Activated CD4-positive, alpha-beta T cell treated with anti-CD3 and anti-CD28 coated beads for 36 hours (primary cell): Measurements from ENCODE around the gene PRRG4. TPM values are rescaled to one million over a fixed set of nuclear protein-coding genes. Genes with fewer than 3 reads are reported as not detected.
"Not testable (repeated sequence)": the region's sequence is repeated elsewhere in the genome, so short reads cannot be mapped to it uniquely, and the experiment has no call there.

Experiments
- ATAC-seq: fragments of 200-7000 bp; cut with Tn5 transposase; one replicate; pipeline ENCODE4 v1.10.0; 2021; ENCODE audit warnings: mild to moderate bottlenecking, moderate library complexity
- CTCF ChIA-PET: fragments of 350-600 bp; sonication (Branson Sonifier 250); formaldehyde crosslinking; loops from one replicate; lab custom pipeline; 2021; ENCODE audit warnings: antibody characterized with exemption; lab: Charles Lee
- POLR2A ChIA-PET: fragments of 350-600 bp; sonication (Branson Sonifier 250); formaldehyde crosslinking; loops from one replicate; lab custom pipeline; 2021; ENCODE audit warnings: antibody characterized with exemption, inconsistent platforms; lab: Charles Lee
- DNase-seq: peaks from one replicate; pipeline ENCODE4 v3.0.0-alpha.2; 2020
- H3K27ac Mint-ChIP-seq: one replicate; pipeline ENCODE4 v1.8.0; 2021; ENCODE audit warnings: mixed read lengths
- H3K27me3 Mint-ChIP-seq: one replicate; pipeline ENCODE4 v1.8.0; 2021; ENCODE audit warnings: mixed read lengths
- H3K36me3 Mint-ChIP-seq: one replicate; pipeline ENCODE4 v1.8.0; 2021; ENCODE audit warnings: low read depth, mixed read lengths
- H3K4me1 Mint-ChIP-seq: one replicate; pipeline ENCODE4 v1.8.0; 2021; ENCODE audit warnings: mixed read lengths
- H3K4me3 Mint-ChIP-seq: one replicate; pipeline ENCODE4 v1.8.0; 2021; ENCODE audit warnings: mild to moderate bottlenecking, moderate library complexity, mixed read lengths
- H3K9me3 Mint-ChIP-seq: one replicate; pipeline ENCODE4 v1.8.0; 2021; ENCODE audit warnings: low read depth, mixed read lengths
- intact Hi-C, 2 experiments: fragments of 100-400 bp; cut with DNase I in 1 of 2; cut with micrococcal nuclease in 1 of 2; formaldehyde crosslinking; loops; one replicate each; pipeline versions ENCODE4 v1.14.2 to v1.15.1; 2022 to 2024; cut with DNase I, micrococcal nuclease
- total RNA-seq, 2 experiments: library from RNA; stranded (reverse); gene quantifications; one replicate each; pipeline ENCODE4 v1.2.3, GENCODE V29; 2021

The PRRG4 gene
- total RNA-seq, 2 experiments from 2014 or later = 0.18 to 0.23 TPM

DNA sequence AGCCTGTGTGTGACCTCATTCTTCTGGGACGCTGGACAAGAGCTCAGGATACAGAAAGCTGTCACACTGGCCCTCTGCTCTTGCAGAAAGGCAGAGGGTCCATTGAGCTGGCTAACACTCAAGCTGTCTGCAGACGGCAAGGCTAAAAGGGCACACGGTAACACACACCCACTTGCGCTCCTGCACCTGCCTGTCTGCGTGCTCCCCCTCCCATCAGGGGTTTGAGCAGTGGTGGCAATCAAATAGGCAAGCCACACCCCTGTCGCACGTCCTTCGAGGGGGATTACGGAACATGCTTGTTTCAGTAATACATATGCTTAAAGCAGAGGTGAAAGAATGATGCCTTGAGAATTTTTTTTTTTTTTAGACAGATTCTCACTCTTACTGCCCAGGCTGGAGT lies 55.8 kb downstream of the PRRG4 start:
- ATAC-seq = no peak
- H3K4me1 Mint-ChIP-seq = no peaks in the 10 kb centered on the region

DNA sequence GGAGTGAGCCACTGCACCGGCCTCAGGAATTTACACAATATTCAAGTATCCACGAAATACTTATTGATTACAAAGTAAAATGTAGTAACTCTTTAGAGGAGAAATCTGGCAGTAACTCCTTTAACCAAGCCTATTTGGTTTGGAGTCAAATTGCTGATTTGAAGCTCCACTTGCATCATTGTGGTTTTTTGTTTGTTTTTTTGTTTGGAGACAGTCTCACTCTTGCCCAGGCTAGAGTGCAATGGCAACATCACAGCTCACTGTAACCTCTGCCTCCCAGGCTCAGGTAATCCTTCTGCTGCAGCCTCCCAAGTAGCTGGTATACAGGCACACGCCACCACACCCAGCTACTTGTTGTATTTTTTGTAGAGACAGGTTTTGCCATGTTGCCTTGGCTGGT lies 56.5 kb downstream of the PRRG4 start:
- CTCF ChIA-PET = interaction anchor here (0.6 to 1.3 kb wide), 4 partner anchors 9 to 70 kb away, joined by 3 to 4 read pairs (median 3); no protein-coding TSS in a partner anchor
- DNase-seq = no peak
- POLR2A ChIA-PET = no interaction called here
- no peaks in the 10 kb centered on the region for H3K27me3 Mint-ChIP-seq
- no peak overlapping the region for H3K27ac Mint-ChIP-seq
- no peak overlapping the region for H3K4me3 Mint-ChIP-seq
- intact Hi-C loops = no loop called here
- H3K9me3 Mint-ChIP-seq = no peaks in the 10 kb centered on the region
- ATAC-seq = no peak
- peaks cover under 1% of the 10 kb centered on the region for H3K4me1 Mint-ChIP-seq
- H3K36me3 Mint-ChIP-seq = no peaks in the 10 kb centered on the region

More for the DNA sequence above, 55.8 kb downstream of the PRRG4 start:
- no peaks in the 10 kb centered on the region for H3K36me3 Mint-ChIP-seq
- no peak overlapping the region for H3K4me3 Mint-ChIP-seq
- H3K9me3 Mint-ChIP-seq = no peaks in the 10 kb centered on the region
- H3K27ac Mint-ChIP-seq = no peak overlapping the region
- ChIA-PET CTCF (interaction anchor here (0.6 to 1.3 kb wide), 4 partner anchors 10 to 69 kb away, joined by 3 to 4 read pairs (median 3); no protein-coding TSS in a partner anchor), POLR2A (no interaction called here)
- intact Hi-C loops = no loop called here
- no peak for DNase-seq
- no peaks in the 10 kb centered on the region for H3K27me3 Mint-ChIP-seq

DNA sequence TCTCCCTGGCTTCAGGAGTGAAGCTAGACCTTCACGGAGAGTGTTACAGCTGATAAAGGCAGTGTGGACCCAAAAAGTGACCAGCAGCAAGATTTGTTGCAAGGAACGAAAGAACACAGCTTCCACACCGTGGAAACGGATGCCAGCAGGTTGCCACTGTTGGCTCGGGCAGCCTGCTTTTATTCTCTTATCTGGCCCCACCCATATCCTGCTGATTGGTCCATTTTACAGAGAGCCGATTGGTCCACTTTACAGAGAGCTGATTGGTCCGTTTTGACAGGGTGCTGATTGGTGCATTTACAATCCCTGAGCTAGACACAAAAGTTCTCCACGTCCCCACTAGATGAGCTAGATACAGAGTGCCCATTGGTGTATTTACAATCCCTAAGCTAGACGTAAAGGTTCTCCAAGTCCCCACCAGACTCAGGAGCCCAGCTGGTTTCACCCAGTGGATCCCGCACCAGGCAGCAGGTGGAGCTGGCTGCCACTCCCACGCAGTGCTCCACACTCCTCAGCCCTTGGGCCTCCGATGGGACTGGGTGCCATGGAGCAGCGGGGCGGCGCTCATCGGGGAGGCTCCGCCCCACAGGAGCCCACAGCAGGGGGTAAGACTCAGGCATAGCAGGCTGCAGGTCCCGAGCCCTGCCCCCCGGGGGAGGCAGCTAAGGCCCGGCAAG lies 58.1 kb downstream of the PRRG4 start:
- H3K9me3 Mint-ChIP-seq, H3K4me3 Mint-ChIP-seq, CTCF ChIA-PET, intact Hi-C loops, DNase-seq, H3K36me3 Mint-ChIP-seq, H3K27ac Mint-ChIP-seq, H3K27me3 Mint-ChIP-seq, ATAC-seq, POLR2A ChIA-PET: not testable (repeated sequence)
- peaks cover 11% of the 10 kb centered on the region for H3K4me1 Mint-ChIP-seq

DNA sequence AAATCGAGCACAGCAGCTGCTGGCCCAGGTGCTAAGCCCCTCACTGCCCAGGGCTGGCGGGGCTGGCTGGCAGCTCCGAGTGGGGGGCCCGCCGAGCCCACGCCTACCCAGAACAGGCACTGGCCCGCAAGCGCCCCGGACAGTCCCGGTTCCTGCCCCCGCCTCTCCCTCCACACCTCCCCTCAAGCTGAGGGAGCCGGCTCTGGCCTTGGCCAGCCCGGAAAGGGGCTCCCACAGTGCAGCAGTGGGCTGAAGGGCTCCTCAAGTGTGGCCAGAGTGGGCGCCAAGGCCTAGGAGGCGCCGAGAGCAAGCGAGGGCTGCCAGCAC lies 58.6 kb downstream of the PRRG4 start:
- CTCF ChIA-PET, H3K36me3 Mint-ChIP-seq, H3K4me3 Mint-ChIP-seq, intact Hi-C loops, POLR2A ChIA-PET, DNase-seq, H3K9me3 Mint-ChIP-seq, H3K27me3 Mint-ChIP-seq, H3K27ac Mint-ChIP-seq, ATAC-seq: not testable (repeated sequence)
- peaks cover 11% of the 10 kb centered on the region for H3K4me1 Mint-ChIP-seq

DNA sequence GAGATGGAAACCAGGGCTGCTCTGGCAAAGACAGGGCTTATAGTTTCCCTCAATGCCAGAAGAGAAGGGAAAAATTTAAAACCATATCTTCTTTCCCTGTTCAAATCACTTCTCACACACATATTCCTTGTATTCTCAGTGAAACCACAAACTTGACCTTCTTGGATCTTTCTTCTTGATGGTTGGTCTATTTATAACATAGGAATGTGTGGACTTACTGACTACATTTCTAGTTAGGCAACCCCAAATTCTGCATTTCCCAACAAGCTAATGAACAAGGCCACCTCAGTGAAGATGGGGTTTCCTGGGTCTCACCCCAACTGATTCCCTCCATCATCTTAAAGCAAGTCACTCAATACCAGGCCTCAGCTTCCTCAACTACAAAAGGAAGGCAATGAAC lies 59.1 kb downstream of the PRRG4 start:
- Mint-ChIP-seq H3K4me3 (no peak overlapping the region), H3K36me3 (no peaks in the 10 kb centered on the region), H3K27me3 (no peaks in the 10 kb centered on the region), H3K4me1 (peaks cover 11% of the 10 kb centered on the region), H3K27ac (no peak overlapping the region), H3K9me3 (no peaks in the 10 kb centered on the region)
- no peak for ATAC-seq
- intact Hi-C loops = no loop called here
- POLR2A ChIA-PET = interaction anchor here (0.6 kb wide), 1 partner anchor 15 kb away, joined by 8 read pairs; no protein-coding TSS in a partner anchor
- no peak for DNase-seq
- CTCF ChIA-PET = no interaction called here

DNA sequence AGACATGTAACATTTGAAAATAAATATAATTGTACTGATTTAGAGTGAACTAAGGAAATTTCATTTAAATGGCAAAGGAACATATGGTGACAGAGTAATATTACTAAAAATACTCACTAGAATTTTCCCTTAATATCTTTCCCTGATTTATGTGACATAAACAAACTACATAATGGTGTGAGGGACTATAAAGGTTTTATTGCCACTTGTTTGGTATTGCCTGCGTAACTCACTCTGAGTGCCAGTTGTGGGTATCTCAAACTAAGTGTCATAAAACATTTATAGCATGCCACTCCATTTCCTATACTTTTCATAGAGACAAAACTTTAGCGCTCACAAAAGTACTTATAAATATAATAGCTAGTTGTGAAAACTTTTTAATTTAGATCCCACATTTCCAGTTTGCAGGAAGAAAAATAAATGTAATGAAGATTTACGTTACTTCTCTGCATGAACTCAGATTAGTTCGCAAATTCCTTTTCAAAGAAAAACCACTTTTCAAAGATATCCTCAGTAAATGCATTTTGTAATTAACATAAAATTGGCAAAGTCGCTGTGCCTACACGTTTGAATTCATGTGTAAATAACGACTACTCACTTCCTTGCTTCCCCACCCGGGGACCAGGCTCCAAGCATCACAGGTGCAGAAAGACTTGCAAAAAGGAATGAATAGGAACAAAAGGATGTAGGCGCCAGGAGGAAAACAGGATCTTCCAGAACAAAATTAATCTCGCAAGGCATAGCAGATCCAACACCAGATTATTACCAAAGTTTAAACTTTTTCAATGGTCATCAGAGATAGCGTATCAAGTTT lies 61.3 kb downstream of the PRRG4 start:
- H3K36me3 Mint-ChIP-seq = peaks cover 5% of the 10 kb centered on the region
- peak overlapping the region; percentile 79 for H3K4me3 Mint-ChIP-seq
- DNase-seq (no peak), ATAC-seq (no peak)
- intact Hi-C loops = loop anchor here (5.0 kb wide), 2 partner anchors 171 to 1001 kb away; partner anchors contain the start of gene LMO2 (in 1 of the 2)
- ChIA-PET CTCF (no interaction called here), POLR2A (interaction anchor here (0.6 kb wide), 1 partner anchor 119 kb away, joined by 6 read pairs; no protein-coding TSS in a partner anchor)
- no peaks in the 10 kb centered on the region for H3K27me3 Mint-ChIP-seq
- no peaks in the 10 kb centered on the region for H3K9me3 Mint-ChIP-seq
- peaks cover 29% of the 10 kb centered on the region for H3K4me1 Mint-ChIP-seq
- H3K27ac Mint-ChIP-seq = no peak overlapping the region

DNA sequence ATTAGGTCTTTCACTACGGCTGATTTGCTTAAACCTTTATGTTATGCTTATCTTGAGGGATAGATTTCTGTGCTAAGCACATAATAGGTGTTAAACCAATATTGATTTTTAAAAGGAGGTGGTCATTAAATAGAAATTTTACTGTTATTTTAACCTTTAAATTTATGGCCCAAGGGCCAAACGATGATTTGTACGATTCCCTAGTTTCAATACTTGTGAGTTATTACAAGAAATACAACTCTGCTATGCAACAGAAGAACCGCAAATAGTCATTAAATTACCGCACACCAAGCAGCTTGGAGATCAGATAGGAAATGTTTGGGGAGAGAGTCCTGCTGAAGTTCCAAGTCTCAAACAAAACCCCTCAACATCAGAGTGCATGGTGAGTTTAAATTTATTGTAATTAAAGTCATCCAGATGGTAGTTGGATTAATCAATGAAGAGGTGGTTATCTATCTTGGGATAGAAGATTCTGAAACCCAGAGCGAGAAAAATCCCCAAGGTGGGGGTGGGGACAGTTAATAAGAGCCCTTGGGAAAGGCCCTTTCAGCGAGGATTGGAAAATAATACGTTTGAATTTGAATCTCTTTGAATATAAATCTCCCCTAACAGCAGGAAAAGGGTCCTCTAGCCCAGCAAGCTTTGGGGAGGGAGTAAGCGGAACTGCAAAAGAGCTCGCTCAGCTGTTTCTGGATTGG lies 62.1 kb downstream of the PRRG4 start:
- intact Hi-C loops = loop anchor here (1.0 to 5.0 kb wide), 11 partner anchors 63 to 1000 kb away; partner anchors contain the start of genes C11orf91 (in 1 of the 2), CSTF3 (in 1 of the 2), EIF3M (in 1 of the 2) and FBXO3 (in 1 of the 2)

DNA sequence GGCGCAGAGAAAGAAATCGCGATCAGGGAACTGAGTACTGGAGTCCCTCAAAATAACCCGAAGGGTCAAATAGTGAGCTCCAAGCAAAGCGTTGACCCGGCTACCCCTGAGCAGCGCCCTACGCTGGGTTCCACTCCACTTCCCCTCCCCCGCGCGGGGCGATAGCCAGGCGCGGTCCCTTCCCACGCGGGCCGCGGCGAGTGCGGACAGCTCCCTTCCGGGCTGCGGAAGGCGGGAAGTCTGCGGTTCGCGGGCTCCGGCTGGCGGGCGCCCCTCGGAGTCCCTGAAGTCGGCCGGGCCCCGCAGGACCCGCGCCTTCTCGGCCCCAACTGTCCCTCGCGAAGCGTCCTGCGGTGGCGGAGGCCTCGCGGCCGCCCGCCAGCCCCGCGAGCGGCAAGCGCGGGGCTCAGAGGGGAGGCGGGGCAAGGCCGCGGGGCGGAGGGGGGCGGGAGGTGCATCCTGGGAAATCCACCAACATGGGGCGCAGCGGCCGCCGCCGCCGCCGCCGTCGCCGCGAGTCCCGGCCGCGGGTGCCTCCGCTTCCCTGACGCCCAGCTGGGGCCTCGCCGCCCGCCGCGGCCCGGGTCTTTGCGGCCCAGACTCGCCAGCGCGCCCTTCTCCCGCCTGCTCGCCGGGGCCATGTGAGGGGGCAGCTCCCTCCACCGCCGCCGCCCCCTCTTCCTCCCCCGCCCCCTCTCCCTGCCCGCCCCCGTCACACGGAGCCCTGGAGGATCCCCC lies 62.8 kb downstream of the PRRG4 start, which contains the start of gene QSER1:
QSER1 (plus strand) TSS at position 457 of the 738 bp plus-strand sequence. CDS start 315 bp downstream, outside the sequence.
- ChIA-PET CTCF (interaction anchor here (0.6 to 2.2 kb wide), 3 partner anchors 83 to 148 kb away, joined by 3 to 6 read pairs (median 4); partner anchors contain the start of gene TCP11L1), POLR2A (interaction anchor here (0.5 to 1.2 kb wide), 3 partner anchors 25 to 147 kb away, joined by 3 to 11 read pairs (median 3); partner anchors contain the start of gene TCP11L1)
- peaks cover 7% of the 10 kb centered on the region for H3K36me3 Mint-ChIP-seq
- peaks cover 33% of the 10 kb centered on the region for H3K4me1 Mint-ChIP-seq
- H3K27me3 Mint-ChIP-seq = no peaks in the 10 kb centered on the region
- intact Hi-C loops = loop anchor here (1.0 to 5.0 kb wide), 12 partner anchors 64 to 1000 kb away; partner anchors contain the start of genes C11orf91 (in 1 of the 2), CSTF3 (in 1 of the 2), EIF3M (in 1 of the 2) and FBXO3 (in 1 of the 2)
- no peaks in the 10 kb centered on the region for H3K9me3 Mint-ChIP-seq
- H3K4me3 Mint-ChIP-seq = peak within 1 kb of the TSS; percentile 97
- peak; percentile 67 for ATAC-seq
- DNase-seq = peak; percentile 87
- H3K27ac Mint-ChIP-seq = peak within 1 kb of the TSS; percentile 98

More for the DNA sequence above, 62.1 kb downstream of the PRRG4 start:
- H3K9me3 Mint-ChIP-seq = no peaks in the 10 kb centered on the region
- H3K36me3 Mint-ChIP-seq = peaks cover 5% of the 10 kb centered on the region
- H3K4me3 Mint-ChIP-seq = peak overlapping the region; percentile 79
- ChIA-PET CTCF (interaction anchor here (0.6 to 0.8 kb wide), 2 partner anchors 83 to 149 kb away, joined by 3 to 4 read pairs; partner anchors contain the start of gene TCP11L1), POLR2A (interaction anchor here (0.6 to 1.0 kb wide), 2 partner anchors 24 to 119 kb away, joined by 3 to 6 read pairs; no protein-coding TSS in a partner anchor)
- peak overlapping the region; percentile 91 for H3K27ac Mint-ChIP-seq
- no peak for DNase-seq
- peaks cover 30% of the 10 kb centered on the region for H3K4me1 Mint-ChIP-seq
- ATAC-seq = peak; percentile 9
- no peaks in the 10 kb centered on the region for H3K27me3 Mint-ChIP-seq

DNA sequence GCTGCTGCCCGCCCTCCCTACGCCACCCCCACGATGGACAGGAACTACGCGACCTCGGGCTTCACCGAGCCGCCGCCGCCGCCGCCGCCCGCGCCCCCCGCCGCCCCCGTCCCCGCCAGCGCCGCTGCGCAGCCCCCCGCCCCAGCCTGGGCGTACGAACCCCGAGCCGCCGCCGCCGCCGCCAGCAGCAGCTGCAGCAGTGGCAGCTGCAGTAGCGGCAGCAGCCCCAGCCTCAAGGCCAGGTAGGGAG lies 63.3 kb downstream of the PRRG4 start:
- peaks cover 9% of the 10 kb centered on the region for H3K36me3 Mint-ChIP-seq
- DNase-seq (no peak), ATAC-seq (no peak)
- H3K27me3 Mint-ChIP-seq = no peaks in the 10 kb centered on the region
- intact Hi-C loops = loop anchor here (1.0 to 5.0 kb wide), 9 partner anchors 64 to 999 kb away; partner anchors contain the start of genes C11orf91 (in 1 of the 2), EIF3M (in 1 of the 2), FBXO3 (in 1 of the 2) and LMO2 (in 1 of the 2)
- ChIA-PET CTCF (interaction anchor here (0.7 to 2.2 kb wide), 2 partner anchors 22 to 84 kb away, joined by 3 to 6 read pairs; no protein-coding TSS in a partner anchor), POLR2A (interaction anchor here (1.2 kb wide), 1 partner anchor 146 kb away, joined by 3 read pairs; the partner anchor contains the start of gene TCP11L1)
- H3K9me3 Mint-ChIP-seq = no peaks in the 10 kb centered on the region
- peaks cover 38% of the 10 kb centered on the region for H3K4me1 Mint-ChIP-seq
- no peak overlapping the region for H3K27ac Mint-ChIP-seq
- peak overlapping the region; percentile 97 for H3K4me3 Mint-ChIP-seq
